ENCODE data around the gene TOP2B.

DNA sequence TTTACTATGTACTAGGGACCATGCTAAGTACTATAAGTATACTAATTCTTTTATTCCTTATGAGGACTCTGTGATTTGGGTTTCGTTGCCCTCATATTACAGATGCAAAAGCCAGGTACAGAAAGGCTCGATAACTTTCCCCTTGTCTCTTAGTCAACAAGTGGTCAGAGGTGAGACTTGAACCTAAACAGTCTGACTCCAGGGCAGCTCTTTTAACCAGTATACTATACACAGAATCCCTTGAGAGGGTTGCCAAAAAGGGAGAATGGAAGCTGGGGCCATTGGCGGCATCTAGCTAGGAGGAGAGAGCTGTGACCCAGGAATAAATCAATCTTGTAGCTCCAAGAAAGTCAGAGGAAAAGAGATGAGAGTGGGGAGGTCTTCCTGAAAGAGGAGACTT is 92.4 kb downstream of the TOP2B start:
- TF ChIP-seq, protein P1, sequence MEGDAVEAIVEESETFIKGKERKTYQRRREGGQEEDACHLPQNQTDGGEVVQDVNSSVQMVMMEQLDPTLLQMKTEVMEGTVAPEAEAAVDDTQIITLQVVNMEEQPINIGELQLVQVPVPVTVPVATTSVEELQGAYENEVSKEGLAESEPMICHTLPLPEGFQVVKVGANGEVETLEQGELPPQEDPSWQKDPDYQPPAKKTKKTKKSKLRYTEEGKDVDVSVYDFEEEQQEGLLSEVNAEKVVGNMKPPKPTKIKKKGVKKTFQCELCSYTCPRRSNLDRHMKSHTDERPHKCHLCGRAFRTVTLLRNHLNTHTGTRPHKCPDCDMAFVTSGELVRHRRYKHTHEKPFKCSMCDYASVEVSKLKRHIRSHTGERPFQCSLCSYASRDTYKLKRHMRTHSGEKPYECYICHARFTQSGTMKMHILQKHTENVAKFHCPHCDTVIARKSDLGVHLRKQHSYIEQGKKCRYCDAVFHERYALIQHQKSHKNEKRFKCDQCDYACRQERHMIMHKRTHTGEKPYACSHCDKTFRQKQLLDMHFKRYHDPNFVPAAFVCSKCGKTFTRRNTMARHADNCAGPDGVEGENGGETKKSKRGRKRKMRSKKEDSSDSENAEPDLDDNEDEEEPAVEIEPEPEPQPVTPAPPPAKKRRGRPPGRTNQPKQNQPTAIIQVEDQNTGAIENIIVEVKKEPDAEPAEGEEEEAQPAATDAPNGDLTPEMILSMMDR (IDR thresholded peaks at IDR 0.05; ENCODE audit: low read depth, low read length, missing input control), result no peak
- no peak for TF ChIP-seq GABPA (IDR thresholded peaks at IDR 0.05 in 1 of 2, conservative IDR thresholded peaks at IDR 0.05 in 1 of 2)
- TF ChIP-seq, protein P2, sequence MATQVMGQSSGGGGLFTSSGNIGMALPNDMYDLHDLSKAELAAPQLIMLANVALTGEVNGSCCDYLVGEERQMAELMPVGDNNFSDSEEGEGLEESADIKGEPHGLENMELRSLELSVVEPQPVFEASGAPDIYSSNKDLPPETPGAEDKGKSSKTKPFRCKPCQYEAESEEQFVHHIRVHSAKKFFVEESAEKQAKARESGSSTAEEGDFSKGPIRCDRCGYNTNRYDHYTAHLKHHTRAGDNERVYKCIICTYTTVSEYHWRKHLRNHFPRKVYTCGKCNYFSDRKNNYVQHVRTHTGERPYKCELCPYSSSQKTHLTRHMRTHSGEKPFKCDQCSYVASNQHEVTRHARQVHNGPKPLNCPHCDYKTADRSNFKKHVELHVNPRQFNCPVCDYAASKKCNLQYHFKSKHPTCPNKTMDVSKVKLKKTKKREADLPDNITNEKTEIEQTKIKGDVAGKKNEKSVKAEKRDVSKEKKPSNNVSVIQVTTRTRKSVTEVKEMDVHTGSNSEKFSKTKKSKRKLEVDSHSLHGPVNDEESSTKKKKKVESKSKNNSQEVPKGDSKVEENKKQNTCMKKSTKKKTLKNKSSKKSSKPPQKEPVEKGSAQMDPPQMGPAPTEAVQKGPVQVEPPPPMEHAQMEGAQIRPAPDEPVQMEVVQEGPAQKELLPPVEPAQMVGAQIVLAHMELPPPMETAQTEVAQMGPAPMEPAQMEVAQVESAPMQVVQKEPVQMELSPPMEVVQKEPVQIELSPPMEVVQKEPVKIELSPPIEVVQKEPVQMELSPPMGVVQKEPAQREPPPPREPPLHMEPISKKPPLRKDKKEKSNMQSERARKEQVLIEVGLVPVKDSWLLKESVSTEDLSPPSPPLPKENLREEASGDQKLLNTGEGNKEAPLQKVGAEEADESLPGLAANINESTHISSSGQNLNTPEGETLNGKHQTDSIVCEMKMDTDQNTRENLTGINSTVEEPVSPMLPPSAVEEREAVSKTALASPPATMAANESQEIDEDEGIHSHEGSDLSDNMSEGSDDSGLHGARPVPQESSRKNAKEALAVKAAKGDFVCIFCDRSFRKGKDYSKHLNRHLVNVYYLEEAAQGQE (IDR thresholded peaks at IDR 0.05), result no peak
